Natural killer cell treated with Interleukin-12 subunit alpha and Interleukin-12 subunit beta and Interleukin-15 and Interleukin-18, amount 100 ng/mL, for 72 hours (primary cell): ENCODE results near the gene DNAJB8. TPM values are rescaled to one million over a fixed set of nuclear protein-coding genes. Genes with fewer than 3 reads are reported as not detected.

Experiments used
- ATAC-seq, 2 donors: fragments of 150-1000 bp; cut with Tn5 transposase in 1 of 2; sonication (Bioruptor Pico), chemical (Tn5 transposase) in 1 of 2; 2 replicates each; pipeline ENCODE4 v1.10.0; 2021
- DNase-seq: peaks from one replicate; pipeline ENCODE4 v3.0.0; 2022; ENCODE audit warnings: low spot score
- H3K27ac Mint-ChIP-seq, 2 donors: 1 replicate in 1 of 2; 2 replicates in 1 of 2; pipeline ENCODE4 v1.8.0; 2022; ENCODE audit warnings: mixed read lengths in 2 of 2, mild to moderate bottlenecking in 1 of 2, moderate library complexity in 1 of 2
- H3K27me3 Mint-ChIP-seq, 2 donors: 1 replicate in 1 of 2; 2 replicates in 1 of 2; pipeline ENCODE4 v1.8.0; 2022; ENCODE audit warnings: mixed read lengths in 2 of 2
- H3K36me3 Mint-ChIP-seq: one replicate; pipeline ENCODE4 v1.8.0; 2022; ENCODE audit warnings: mixed read lengths
- H3K4me1 Mint-ChIP-seq, 2 donors: 1 replicate in 1 of 2; 2 replicates in 1 of 2; pipeline ENCODE4 v1.8.0; 2022; ENCODE audit warnings: low read depth in 2 of 2, mixed read lengths in 2 of 2, mild to moderate bottlenecking in 1 of 2
- H3K4me3 Mint-ChIP-seq: one replicate; pipeline ENCODE4 v1.8.0; 2022; ENCODE audit warnings: mixed read lengths
- H3K9me3 Mint-ChIP-seq: 2 replicates; pipeline ENCODE4 v1.8.0; 2022; ENCODE audit warnings: mixed read lengths
- total RNA-seq, 2 donors: library from RNA; stranded (reverse); gene quantifications; one replicate each; pipeline ENCODE4 v1.2.3, GENCODE V29; 2022

DNAJB8 gene
- total RNA-seq = not detected

DNA sequence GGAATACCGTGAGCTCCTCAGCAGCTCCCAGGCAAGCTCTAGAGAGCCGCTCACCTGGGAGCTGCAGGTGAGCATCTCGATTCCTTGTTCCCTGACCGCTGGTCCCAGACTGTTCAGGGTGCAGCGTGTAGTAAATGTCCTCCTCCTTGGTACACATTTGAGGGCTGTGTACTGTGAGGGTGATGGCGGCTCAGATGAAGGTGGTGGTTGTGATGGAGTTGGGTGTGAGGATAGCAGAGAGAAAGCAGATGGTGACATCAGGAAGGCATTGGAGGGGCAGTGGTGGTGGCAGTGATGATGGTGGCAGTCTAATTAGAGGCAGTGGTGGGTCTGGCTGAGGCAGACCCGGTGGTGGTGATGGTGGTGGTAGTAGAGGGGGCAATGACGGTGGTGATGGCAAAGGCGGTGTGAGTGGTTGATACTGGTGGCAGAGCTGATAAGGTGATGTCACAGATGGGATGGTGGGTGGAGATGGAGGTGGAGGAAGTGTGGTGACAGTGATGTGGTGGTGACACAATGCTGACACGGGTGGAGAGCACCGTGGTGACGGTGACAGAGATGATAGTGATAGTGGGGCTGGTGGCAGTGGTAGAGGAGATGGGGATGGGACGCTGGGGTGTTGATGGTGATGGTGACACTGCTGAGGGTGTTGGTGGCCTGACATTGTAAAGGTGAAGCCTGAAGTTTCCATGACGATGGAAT is at the start of gene DNAJB8:
Gene DNAJB8 (minus strand): TSS at position 51 of the 702 bp plus-strand sequence. CDS start 3,645 bp downstream, outside the sequence.
- Mint-ChIP-seq H3K36me3 (no peaks in the 10 kb centered on the region), H3K27ac (peak within 1 kb of the TSS in 1 of 2 donors; percentile 46), H3K27me3 (peaks cover 21 to 34% of the 10 kb centered on the region in 2 donors), H3K4me3 (peak within 1 kb of the TSS; percentile 3), H3K4me1 (peaks cover 8 to 10% of the 10 kb centered on the region in 2 donors), H3K9me3 (no peaks in the 10 kb centered on the region)
- no peak for DNase-seq
- peak; percentile 70 to 85 for ATAC-seq

DNA sequence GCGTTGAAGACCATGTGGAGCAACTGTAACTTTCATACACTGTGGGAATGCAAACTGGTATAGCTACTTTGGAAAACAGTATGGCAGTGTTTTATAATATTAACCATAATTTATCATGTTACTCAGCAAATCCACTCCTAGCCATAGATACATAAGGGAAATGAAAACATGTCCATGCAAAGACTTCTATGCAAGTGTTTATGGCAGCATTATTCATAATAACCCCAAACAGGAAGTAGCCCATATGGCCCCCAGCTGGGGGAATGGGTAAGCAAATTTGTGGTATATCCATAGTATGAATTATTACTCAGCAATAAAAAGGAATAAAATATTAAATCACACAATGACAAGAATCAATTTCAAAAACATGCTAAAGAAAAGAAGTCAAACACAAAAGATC is 49.3 kb upstream of the DNAJB8 start:
- Mint-ChIP-seq H3K9me3 (no peaks in the 10 kb centered on the region), H3K27ac (no peak overlapping the region), H3K4me3 (no peak overlapping the region), H3K36me3 (peaks cover 5% of the 10 kb centered on the region), H3K4me1 (no peaks in the 10 kb centered on the region), H3K27me3 (peaks cover 31 to 55% of the 10 kb centered on the region in 2 donors)
- ATAC-seq (no peak), DNase-seq (no peak)

DNA sequence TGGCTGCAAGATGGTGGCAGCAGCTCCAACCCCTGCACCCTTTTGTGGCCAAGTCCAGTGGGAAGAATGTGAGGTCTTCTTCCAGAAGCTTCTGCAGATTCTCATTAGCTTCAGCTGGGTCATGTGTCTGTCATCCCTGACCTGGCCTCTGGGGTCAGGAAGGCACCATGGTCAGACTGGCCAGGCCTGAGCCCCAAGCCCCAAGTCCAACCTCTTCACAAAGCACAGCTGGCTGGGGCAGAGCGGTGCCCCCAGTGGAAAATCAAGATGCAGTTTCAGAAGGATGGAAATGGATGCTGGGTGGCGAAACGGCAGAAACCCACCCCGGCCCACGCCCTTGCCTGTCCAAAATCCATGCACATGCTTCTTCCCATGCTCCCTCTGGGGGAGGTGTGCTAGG is 42.2 kb upstream of the DNAJB8 start:
- no peak for ATAC-seq

DNA sequence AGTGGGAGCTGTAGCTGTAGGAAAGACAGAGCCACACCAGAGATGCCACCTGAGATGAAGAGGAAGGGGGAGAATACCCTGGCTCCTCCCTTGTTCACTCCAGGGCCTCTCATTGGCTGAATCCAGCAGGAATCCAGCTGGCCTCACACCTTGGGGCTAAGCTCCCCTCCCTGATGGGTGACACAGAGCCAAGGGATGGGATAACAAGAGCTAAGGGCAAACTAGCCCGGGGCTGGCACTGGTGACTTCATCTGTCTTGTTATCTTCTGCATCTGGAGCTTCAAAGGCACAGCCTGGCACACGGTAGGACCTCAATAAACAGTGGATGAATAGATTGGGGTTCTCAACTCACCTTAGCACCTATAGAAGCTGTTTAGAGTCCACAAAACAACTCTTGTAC is 40.1 kb upstream of the DNAJB8 start:
- DNase-seq (no peak), ATAC-seq (no peak)
- Mint-ChIP-seq H3K27me3 (peaks cover 21 to 28% of the 10 kb centered on the region in 2 donors), H3K4me3 (no peak overlapping the region), H3K4me1 (no peaks in the 10 kb centered on the region), H3K9me3 (no peaks in the 10 kb centered on the region), H3K27ac (no peak overlapping the region), H3K36me3 (no peaks in the 10 kb centered on the region)

More for the DNA sequence above, 42.2 kb upstream of the DNAJB8 start:
- Mint-ChIP-seq H3K27me3 (peaks cover 20 to 23% of the 10 kb centered on the region in 2 donors), H3K9me3 (no peaks in the 10 kb centered on the region), H3K4me3 (no peak overlapping the region), H3K27ac (no peak overlapping the region), H3K4me1 (no peaks in the 10 kb centered on the region), H3K36me3 (no peaks in the 10 kb centered on the region)
- no peak for DNase-seq

DNA sequence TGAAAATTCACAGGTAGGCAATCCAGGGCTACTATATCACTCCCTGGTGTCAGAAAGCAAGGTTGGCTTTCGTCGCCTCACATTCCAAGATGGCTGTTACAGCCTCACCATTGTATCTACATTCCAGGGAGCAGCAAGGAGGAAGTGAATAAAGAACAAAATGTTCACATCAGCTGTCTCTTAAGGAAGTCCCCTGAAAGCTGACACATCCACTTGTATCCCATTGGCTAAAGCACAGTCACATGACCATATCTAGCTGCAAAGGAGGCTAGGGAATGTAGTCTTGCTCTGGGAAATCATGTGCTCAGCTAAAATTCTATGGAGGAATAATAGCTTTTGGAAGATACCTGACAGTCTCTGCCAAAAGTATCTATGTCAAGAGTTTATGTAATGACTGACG is 39.1 kb upstream of the DNAJB8 start:
- no peaks in the 10 kb centered on the region for H3K4me1 Mint-ChIP-seq

DNA sequence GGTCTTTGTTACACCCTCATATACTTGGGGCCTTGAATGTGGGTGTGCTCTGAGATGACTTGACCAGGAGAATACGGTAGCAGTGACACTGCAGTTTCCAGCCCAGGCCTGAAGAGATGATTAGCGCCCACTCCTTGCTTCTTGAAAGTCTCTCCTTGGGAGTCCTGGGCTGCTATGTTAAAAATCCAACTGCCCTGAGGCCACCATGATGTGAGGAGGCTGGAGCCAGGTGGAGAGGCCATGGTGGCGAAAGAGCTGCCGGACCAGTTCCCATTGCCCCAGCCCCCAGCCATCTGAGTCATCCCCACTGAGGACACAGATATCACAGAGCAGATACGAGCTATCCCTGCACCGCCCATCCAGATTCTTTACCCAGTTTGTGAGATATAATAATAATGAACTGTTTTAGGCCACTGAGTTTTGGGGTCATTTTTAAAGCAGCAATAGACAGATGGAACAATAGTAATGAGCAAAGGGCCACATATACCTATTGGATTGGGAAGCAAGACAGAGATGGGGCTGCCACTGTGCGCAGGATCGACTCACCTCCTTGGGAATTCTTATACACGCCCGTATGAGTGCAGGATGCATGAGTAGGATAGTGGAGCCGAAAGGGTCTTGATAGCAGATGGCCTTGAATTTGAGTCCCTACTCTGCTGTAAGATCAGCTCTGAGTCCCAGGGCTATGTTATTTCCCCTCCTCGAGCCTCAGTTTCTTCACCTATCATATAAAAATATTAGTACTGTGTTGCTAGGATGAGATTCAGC is 38.5 kb upstream of the DNAJB8 start:
- Mint-ChIP-seq H3K27me3 (peaks cover 21 to 40% of the 10 kb centered on the region in 2 donors), H3K36me3 (no peaks in the 10 kb centered on the region), H3K4me1 (no peaks in the 10 kb centered on the region), H3K9me3 (no peaks in the 10 kb centered on the region), H3K4me3 (no peak overlapping the region), H3K27ac (no peak overlapping the region)
- ATAC-seq (no peak), DNase-seq (no peak)

More for the DNA sequence above, 39.1 kb upstream of the DNAJB8 start:
- DNase-seq (no peak), ATAC-seq (no peak)
- Mint-ChIP-seq H3K27ac (no peak overlapping the region), H3K27me3 (peaks cover 22 to 38% of the 10 kb centered on the region in 2 donors), H3K36me3 (no peaks in the 10 kb centered on the region), H3K4me3 (no peak overlapping the region), H3K9me3 (no peaks in the 10 kb centered on the region)

DNA sequence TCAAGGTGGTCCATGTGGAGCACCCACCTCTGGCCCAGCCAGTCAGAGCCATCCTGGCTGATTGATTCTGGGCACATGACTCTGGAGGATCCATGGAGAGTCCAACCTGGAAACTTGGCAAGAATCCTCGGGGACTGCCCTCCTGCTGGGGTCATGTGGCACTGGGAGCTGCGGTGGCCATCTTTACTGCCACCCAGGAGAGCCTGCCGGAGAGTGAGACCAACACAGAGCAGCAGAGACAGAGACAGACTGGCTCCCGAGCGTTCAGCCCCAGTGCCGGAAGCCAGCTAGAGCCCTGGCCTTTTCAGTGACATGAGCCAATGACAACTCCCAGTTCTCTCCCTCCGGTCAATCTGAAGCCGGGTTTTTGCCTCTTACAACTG is 37.8 kb upstream of the DNAJB8 start:
- ATAC-seq = no peak
- H3K4me1 Mint-ChIP-seq = no peaks in the 10 kb centered on the region
- no peak for DNase-seq
- H3K27ac Mint-ChIP-seq = no peak overlapping the region
- no peaks in the 10 kb centered on the region for H3K9me3 Mint-ChIP-seq
- H3K4me3 Mint-ChIP-seq = no peak overlapping the region
- H3K36me3 Mint-ChIP-seq = no peaks in the 10 kb centered on the region
- peaks cover 23 to 41% of the 10 kb centered on the region in 2 donors for H3K27me3 Mint-ChIP-seq

DNA sequence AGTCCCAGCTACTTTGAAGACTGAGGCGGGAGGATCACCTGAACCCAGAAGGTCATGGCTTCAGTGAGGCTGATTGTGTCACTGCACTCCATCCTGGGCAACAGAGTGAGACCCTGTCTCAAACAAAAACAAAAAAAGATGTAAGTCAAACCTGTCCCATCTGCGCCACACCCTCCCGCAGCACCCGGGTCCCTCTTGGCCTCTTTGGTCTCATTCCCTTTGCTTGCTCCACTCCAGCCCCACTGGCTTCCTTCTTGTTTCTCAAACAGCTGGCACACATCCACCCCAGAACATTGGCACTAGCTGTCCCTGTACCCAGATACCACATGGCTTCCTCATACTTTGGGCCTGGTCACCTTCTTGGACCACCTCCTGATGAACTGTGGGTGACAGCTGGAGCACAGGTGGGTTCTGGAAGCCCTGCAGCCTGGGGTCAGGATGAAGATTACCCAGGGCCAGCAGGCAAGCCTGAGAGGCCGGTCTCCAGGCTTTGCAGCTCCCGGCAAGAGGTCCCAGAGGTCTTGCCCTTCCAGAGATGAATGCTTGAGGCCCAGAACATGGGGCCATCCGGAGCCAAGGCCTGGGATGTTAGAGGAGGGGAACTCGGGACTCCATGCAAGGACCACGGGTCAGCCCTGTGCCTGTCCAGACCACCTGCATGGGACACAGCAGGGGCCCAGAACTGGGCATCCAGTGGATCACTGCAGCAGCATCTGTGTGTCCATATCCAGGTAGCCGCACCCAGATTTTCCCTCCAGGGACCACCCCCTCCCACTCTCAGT is 37.3 kb upstream of the DNAJB8 start:
- Mint-ChIP-seq H3K27ac (no peak overlapping the region), H3K4me3 (no peak overlapping the region), H3K4me1 (no peaks in the 10 kb centered on the region), H3K9me3 (no peaks in the 10 kb centered on the region), H3K27me3 (peaks cover 19 to 37% of the 10 kb centered on the region in 2 donors), H3K36me3 (no peaks in the 10 kb centered on the region)
- ATAC-seq = peak in 1 of 2 donors; percentile 25
- DNase-seq = no peak

DNA sequence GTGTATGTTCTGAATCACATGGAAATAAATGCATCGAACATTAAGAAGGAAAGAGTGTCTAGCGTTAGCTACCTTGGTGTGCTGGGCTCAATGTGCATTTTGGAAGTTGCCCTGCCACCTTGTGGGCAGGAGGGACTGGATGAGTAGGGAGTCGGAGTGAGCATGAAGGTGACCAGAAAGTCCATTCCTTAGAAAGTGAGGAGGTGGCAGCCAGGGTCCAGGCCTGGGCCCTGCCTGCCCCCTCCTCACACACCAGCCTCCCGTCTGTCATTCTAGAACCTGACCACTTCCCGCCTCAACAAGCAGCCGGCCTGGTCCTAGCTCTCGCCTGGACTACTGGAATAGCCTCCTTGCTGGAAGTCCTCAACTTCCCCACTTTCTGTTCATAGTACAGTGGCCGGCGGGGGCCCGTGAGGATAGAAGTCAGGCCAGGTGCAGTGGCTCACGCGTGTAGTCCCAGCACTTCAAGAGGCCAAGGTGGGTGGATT is 36.5 kb upstream of the DNAJB8 start:
- no peak overlapping the region for H3K27ac Mint-ChIP-seq
- no peaks in the 10 kb centered on the region for H3K4me1 Mint-ChIP-seq
- H3K4me3 Mint-ChIP-seq = no peak overlapping the region
- no peaks in the 10 kb centered on the region for H3K36me3 Mint-ChIP-seq
- ATAC-seq (no peak), DNase-seq (no peak)
- no peaks in the 10 kb centered on the region for H3K9me3 Mint-ChIP-seq
- H3K27me3 Mint-ChIP-seq = peaks cover 25 to 42% of the 10 kb centered on the region in 2 donors

DNA sequence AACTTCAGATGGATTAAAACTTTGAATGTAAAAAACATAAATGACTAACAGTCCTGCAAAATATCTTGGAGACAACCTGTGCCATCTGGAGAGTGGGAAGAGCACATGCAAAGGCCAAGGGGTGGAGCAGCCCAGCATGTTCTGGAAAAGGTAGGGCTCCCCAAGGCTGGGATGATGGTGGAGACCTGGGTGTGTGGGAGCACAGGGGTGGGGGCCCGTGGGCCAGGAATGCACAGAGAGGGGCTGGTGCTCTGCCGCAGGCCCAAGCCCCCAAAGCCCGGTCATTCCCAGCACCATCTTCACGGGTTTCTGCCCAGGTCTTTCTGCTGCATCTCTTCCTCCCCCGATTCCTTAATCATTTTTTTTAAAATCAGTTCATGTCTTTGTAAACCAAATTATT is 36.0 kb upstream of the DNAJB8 start:
- DNase-seq (no peak), ATAC-seq (no peak)
- peaks cover 25 to 44% of the 10 kb centered on the region in 2 donors for H3K27me3 Mint-ChIP-seq
- H3K4me3 Mint-ChIP-seq = no peak overlapping the region
- no peaks in the 10 kb centered on the region for H3K36me3 Mint-ChIP-seq
- no peaks in the 10 kb centered on the region for H3K9me3 Mint-ChIP-seq
- H3K27ac Mint-ChIP-seq = no peak overlapping the region
- H3K4me1 Mint-ChIP-seq = no peaks in the 10 kb centered on the region

DNA sequence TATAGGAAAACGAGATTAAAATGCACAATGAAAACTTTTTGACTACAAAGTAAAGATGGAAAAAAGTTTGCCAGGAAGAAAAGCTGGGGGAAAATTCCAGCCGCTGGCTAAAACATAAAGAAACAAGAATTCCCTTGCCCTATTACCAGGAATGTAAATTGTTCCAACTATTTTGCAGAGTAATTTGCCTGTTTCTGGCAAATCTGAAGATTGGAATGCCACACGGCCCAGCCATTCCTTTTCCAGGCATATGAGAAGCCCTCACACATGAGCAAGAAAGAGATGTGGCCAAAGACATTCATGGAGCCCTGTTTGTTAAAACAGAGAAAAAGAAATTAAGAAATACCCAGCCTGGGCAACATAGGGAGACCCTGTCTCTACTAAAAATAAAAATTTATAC is 34.7 kb upstream of the DNAJB8 start:
- Mint-ChIP-seq H3K9me3 (no peaks in the 10 kb centered on the region), H3K4me1 (peaks cover 0 to 4% of the 10 kb centered on the region in 2 donors), H3K27me3 (peaks cover 28 to 44% of the 10 kb centered on the region in 2 donors), H3K4me3 (no peak overlapping the region), H3K36me3 (no peaks in the 10 kb centered on the region), H3K27ac (no peak overlapping the region)
- ATAC-seq = no peak
- DNase-seq = no peak

DNA sequence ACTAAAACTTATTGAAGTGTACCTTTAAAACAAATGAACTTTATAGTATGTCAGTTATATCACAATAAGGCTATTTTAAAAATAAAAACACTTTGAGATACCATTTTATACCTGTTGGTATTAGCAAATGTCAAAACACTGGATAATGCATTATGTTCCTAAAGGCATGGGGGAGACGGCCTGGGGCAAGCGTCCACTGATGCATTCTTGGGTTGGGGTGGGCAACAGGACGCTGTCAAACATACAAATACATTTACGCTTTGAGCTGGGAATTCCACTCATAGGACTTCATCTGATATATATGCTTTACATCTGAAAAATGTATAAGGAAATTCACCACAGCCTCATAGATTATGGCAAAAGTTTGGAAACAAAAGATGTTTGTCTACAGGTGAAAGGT is 33.9 kb upstream of the DNAJB8 start:
- no peak for DNase-seq
- Mint-ChIP-seq H3K4me3 (no peak overlapping the region), H3K4me1 (peaks cover 0 to 4% of the 10 kb centered on the region in 2 donors), H3K9me3 (no peaks in the 10 kb centered on the region), H3K36me3 (no peaks in the 10 kb centered on the region), H3K27ac (no peak overlapping the region), H3K27me3 (peaks cover 31 to 53% of the 10 kb centered on the region in 2 donors)
- no peak for ATAC-seq

DNA sequence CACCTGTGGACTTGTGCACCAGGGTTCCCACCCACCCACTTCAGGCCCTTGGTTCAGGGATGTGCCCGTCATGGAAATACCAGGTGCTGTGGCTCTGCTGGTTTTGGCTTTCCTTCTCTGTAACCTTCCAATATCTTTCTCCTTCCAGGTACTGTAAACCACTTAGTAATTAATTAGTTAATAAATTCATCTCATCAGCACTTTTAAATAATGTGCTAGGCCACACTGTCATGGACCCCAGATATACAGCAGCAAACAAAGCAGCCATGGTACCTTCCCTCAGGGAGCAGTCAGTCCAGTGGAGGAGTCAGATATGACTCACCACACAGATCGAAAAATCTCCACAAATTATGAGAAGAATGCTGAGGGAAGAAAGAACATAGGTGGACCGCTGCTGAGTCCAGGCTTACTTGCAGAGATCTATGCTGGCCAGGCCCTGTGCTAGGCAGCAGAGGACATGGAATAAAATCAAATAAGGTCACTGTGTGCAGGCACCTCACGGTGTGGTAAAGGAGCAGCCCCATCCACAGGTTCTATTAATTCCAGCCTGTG is 33.1 kb upstream of the DNAJB8 start:
- Mint-ChIP-seq H3K4me3 (no peak overlapping the region), H3K27me3 (peaks cover 37 to 60% of the 10 kb centered on the region in 2 donors), H3K4me1 (peaks cover 0 to 4% of the 10 kb centered on the region in 2 donors), H3K27ac (no peak overlapping the region), H3K9me3 (no peaks in the 10 kb centered on the region), H3K36me3 (no peaks in the 10 kb centered on the region)
- DNase-seq = no peak
- no peak for ATAC-seq
